Measurements from ENCODE around the gene PDZD4. TPM values are rescaled to one million over a fixed set of nuclear protein-coding genes. Genes with fewer than 3 reads are reported as not detected.

Gene PDZD4
- total RNA-seq, 2 experiments from 2014 or later: 1.4 to 2.6 TPM

DNA sequence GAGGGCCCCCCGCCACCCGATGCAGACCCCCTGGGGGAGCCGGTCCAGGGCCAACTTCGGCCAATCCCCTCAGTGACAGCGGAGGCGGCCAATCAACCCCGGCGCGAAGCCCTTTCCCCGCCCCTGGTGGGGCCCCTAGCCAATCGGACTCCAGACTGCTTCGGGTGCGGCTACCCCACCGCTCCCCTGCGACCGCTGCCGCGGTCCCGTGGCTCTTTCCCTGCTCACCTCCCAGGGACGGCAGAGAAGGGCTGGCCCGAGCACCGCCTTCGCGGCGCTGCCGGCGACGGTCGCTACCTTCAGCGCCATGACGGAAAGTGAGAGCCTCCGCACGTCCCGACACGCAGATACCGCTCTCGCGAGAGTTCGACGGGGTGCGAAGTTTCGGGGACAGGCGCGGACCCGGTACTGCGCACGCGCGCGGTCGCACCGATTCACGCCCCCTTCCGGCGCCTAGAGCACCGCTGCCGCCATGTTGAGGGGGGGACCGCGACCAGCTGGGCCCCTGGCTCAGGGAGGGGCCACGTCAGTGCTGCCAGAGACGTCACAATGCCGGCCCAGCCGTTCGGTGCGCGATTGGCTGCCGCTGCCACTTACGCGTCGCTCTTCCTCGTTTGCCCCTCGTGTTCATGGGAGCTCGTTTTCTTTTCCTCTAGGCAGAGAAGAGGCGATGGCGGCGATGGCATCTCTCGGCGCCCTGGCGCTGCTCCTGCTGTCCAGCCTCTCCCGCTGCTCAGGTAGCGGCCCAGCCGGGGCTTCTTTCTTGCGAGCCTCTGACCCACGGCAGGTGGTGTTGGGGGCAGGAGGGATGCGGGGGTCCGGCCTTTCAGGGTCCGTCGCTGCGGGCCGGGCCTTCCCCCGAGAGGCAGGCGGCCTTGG is 36.1 kb downstream of the PDZD4 start, which contains the start of the genes IDH3G and SSR4:
IDH3G (minus strand) TSS at position 358 of the 879 bp plus-strand sequence; CDS start at position 309, 49 bp downstream.
SSR4 (plus strand) TSS at position 651 of the 879 bp plus-strand sequence; CDS start at position 671, 20 bp downstream.
- CTCF ChIA-PET: interaction anchor here (0.6 to 1.8 kb wide), 2 partner anchors 23 to 131 kb away, joined by 3 to 5 read pairs; no protein-coding TSS in a partner anchor

DNA sequence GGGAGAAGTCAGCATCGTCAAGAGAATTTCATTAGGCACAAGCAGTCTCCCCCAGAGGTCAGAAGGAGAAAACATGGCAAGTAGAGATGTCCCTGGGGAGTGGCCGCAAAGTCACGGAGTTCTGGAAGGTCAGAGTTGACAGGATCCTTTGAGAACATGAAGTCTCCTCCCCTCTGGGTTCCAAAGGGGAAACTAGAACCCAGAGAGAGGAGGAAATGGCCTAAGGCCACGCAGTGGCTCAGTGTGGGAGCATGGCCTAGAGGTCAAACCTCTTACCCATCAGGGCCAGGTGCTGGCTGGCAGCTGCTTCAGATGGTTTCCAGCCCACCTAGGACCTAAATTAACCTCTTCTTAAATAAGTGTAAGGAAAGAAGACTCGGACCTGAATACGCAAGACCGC is 37.1 kb downstream of the PDZD4 start:
- ChIA-PET CTCF (interaction anchor here (1.8 kb wide), 1 partner anchor 132 kb away, joined by 5 read pairs; no protein-coding TSS in a partner anchor), POLR2A (interaction anchor here (2.3 kb wide), 1 partner anchor 132 kb away, joined by 6 read pairs; the partner anchor contains the start of gene ARHGAP4)
- peak overlapping the region; percentile 79 for H3K4me3 Mint-ChIP-seq
- peaks cover 21% of the 10 kb centered on the region for H3K36me3 Mint-ChIP-seq (ENCODE audit: low read depth)
- no peak for DNase-seq
- no peak for ATAC-seq
- H3K9me3 Mint-ChIP-seq: no peaks in the 10 kb centered on the region
- peak overlapping the region; percentile 92 for H3K27ac Mint-ChIP-seq
- peaks cover 20% of the 10 kb centered on the region for H3K4me1 Mint-ChIP-seq (ENCODE audit: low read depth)
- no peaks in the 10 kb centered on the region for H3K27me3 Mint-ChIP-seq
- TF ChIP-seq, protein P1, sequence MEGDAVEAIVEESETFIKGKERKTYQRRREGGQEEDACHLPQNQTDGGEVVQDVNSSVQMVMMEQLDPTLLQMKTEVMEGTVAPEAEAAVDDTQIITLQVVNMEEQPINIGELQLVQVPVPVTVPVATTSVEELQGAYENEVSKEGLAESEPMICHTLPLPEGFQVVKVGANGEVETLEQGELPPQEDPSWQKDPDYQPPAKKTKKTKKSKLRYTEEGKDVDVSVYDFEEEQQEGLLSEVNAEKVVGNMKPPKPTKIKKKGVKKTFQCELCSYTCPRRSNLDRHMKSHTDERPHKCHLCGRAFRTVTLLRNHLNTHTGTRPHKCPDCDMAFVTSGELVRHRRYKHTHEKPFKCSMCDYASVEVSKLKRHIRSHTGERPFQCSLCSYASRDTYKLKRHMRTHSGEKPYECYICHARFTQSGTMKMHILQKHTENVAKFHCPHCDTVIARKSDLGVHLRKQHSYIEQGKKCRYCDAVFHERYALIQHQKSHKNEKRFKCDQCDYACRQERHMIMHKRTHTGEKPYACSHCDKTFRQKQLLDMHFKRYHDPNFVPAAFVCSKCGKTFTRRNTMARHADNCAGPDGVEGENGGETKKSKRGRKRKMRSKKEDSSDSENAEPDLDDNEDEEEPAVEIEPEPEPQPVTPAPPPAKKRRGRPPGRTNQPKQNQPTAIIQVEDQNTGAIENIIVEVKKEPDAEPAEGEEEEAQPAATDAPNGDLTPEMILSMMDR (IDR thresholded peaks at IDR 0.05): no peak
- intact Hi-C loops (cut with micrococcal nuclease): no loop called here

More for the DNA sequence above, 36.1 kb downstream of the PDZD4 start, which contains the start of the genes IDH3G and SSR4:
- TF ChIP-seq, protein P1 (IDR thresholded peaks at IDR 0.05): no peak
- H3K36me3 Mint-ChIP-seq (ENCODE audit: low read depth): peaks cover 21% of the 10 kb centered on the region
- H3K27me3 Mint-ChIP-seq: no peaks in the 10 kb centered on the region
- H3K4me3 Mint-ChIP-seq: peak within 1 kb of the TSS; percentile 79
- H3K9me3 Mint-ChIP-seq: no peaks in the 10 kb centered on the region
- peak; percentile 95 for ATAC-seq
- peak within 1 kb of the TSS; percentile 92 for H3K27ac Mint-ChIP-seq
- peak; percentile 93 for DNase-seq
- POLR2A ChIA-PET: interaction anchor here (0.6 to 2.3 kb wide), 7 partner anchors 11 to 177 kb away, joined by 3 to 6 read pairs (median 3); partner anchors contain the start of gene ARHGAP4
- peaks cover 20% of the 10 kb centered on the region for H3K4me1 Mint-ChIP-seq (ENCODE audit: low read depth)
- intact Hi-C loops (cut with micrococcal nuclease): no loop called here

DNA sequence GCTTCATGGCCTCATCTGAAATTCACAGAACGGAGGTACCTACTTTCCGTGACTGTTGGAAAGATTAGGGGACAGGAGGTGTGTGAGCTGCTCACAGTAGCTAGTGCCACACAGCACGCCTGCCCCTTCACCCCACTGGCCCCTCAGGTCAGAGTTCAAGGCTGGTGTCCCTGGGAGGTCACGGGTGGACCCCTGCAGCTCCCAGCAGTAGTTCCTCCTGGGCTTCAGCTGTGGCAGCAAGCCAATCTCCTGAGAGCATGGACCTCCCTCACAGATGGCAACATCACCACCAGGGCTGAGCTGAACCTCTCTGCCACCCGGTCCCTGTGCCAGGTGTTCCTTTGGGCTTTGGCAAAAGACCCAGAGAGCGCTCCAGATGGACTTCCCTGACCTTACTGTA is 38.0 kb downstream of the PDZD4 start:
- DNase-seq (no peak), ATAC-seq (no peak)
- no peaks in the 10 kb centered on the region for H3K27me3 Mint-ChIP-seq
- H3K36me3 Mint-ChIP-seq (ENCODE audit: low read depth): peaks cover 21% of the 10 kb centered on the region
- ChIA-PET CTCF (interaction anchor here (0.9 kb wide), 1 partner anchor 176 kb away, joined by 3 read pairs; no protein-coding TSS in a partner anchor), POLR2A (interaction anchor here (1.8 kb wide), 1 partner anchor 24 kb away, joined by 6 read pairs; no protein-coding TSS in a partner anchor)
- no peak overlapping the region for H3K27ac Mint-ChIP-seq
- H3K9me3 Mint-ChIP-seq: no peaks in the 10 kb centered on the region
- H3K4me3 Mint-ChIP-seq: peak overlapping the region; percentile 79
- intact Hi-C loops (cut with micrococcal nuclease): no loop called here
- H3K4me1 Mint-ChIP-seq (ENCODE audit: low read depth): peaks cover 20% of the 10 kb centered on the region
- TF ChIP-seq, protein P1 (IDR thresholded peaks at IDR 0.05): no peak

DNA sequence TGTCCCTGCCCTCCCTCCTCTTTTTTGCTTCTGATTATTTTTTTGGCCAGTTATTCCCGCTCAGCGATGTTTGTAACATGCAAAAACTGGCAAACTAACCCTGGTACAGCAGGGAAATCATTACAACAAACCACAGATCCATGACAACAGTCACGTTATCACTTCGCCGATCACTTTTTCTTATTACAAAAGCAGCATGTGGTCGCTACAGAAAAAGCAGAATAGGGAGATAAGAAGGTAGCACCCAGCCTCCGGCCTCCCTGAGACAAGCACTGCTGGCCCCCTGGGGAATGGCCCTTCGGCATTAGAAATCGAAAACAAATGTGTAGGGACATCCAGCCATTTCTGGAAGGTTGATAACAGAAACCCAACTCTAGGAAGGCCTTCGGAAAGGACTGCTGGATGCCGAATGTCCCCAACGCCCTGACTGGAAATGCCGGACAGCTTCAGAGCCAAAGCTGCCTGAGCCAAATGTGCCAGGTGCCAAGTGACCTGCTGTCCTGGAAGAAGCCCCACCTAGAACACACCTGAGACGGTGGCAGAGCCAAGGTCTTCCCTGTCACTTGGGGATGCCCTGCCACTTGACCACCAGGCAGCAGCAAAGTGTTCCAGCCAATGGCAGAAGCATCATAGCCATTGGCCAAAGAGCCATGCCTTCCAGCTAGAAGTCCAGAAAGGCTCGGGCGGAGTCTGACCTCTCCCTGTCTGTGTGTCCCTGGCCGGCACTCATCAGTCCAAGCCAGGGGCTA is 39.1 kb downstream of the PDZD4 start:
- ChIA-PET CTCF (no interaction called here), POLR2A (interaction anchor here (1.8 kb wide), 1 partner anchor 23 kb away, joined by 6 read pairs; no protein-coding TSS in a partner anchor)
- intact Hi-C loops (cut with micrococcal nuclease): no loop called here
- Mint-ChIP-seq H3K9me3 (no peaks in the 10 kb centered on the region), H3K4me1 (ENCODE audit: low read depth) (peaks cover 15% of the 10 kb centered on the region), H3K4me3 (no peak overlapping the region), H3K27me3 (no peaks in the 10 kb centered on the region), H3K27ac (no peak overlapping the region), H3K36me3 (ENCODE audit: low read depth) (peaks cover 14% of the 10 kb centered on the region)
- ATAC-seq (no peak), DNase-seq (no peak)
- TF ChIP-seq, protein P1 (IDR thresholded peaks at IDR 0.05): no peak

All from activated CD8-positive, alpha-beta T cell treated with anti-CD3 and anti-CD28 coated beads for 36 hours (primary cell).